ENCODE results near the gene NLRC5.
A peak's percentile ranks its signal among the peaks of the same experiment; 100 is the strongest.
"Not testable (repeated sequence)": the region's sequence is repeated elsewhere in the genome, so short reads cannot be mapped to it uniquely, and the experiment has no call there.

The NLRC5 gene

GRCh38 chr16:56964243-56965148 is 24.9 kb upstream of the NLRC5 start:
- DNase-seq (ENCODE audit: low read depth), result peak; percentile 46

- DNase-seq (ENCODE audit: low read depth), result no peak
Observed at GRCh38 chr16:56965149-56966092, 23.9 kb upstream of the NLRC5 start.

- DNase-seq (ENCODE audit: low read depth), result no peak
Observed at GRCh38 chr16:56966093-56966475, 23.3 kb upstream of the NLRC5 start.

- DNase-seq (ENCODE audit: low read depth), result no peak
Observed at GRCh38 chr16:56967733-56968132, 21.6 kb upstream of the NLRC5 start.

GRCh38 chr16:56969769-56970168 is 19.6 kb upstream of the NLRC5 start:
- no peak for DNase-seq (ENCODE audit: low read depth)

GRCh38 chr16:56970934-56971767 is 18.2 kb upstream of the NLRC5 start:
- DNase-seq (ENCODE audit: low read depth), result no peak

GRCh38 chr16:56971768-56972043 is 17.7 kb upstream of the NLRC5 start:
- no peak for DNase-seq (ENCODE audit: low read depth)

GRCh38 chr16:56972403-56973293 is 16.7 kb upstream of the NLRC5 start:
- no peak for DNase-seq (ENCODE audit: low read depth)

GRCh38 chr16:56973294-56973689 is 16.1 kb upstream of the NLRC5 start:
- DNase-seq (ENCODE audit: low read depth), result no peak

GRCh38 chr16:56973899-56974298 is 15.5 kb upstream of the NLRC5 start:
- DNase-seq (ENCODE audit: low read depth), result not testable (repeated sequence)

GRCh38 chr16:56974549-56975300 is 14.6 kb upstream of the NLRC5 start:
- DNase-seq (ENCODE audit: low read depth), result no peak

- no peak for DNase-seq (ENCODE audit: low read depth)
Observed at GRCh38 chr16:56975714-56976113, 13.6 kb upstream of the NLRC5 start.

- DNase-seq (ENCODE audit: low read depth), result no peak
Observed at GRCh38 chr16:56977216-56977615, 12.1 kb upstream of the NLRC5 start.

- no peak for DNase-seq (ENCODE audit: low read depth)
Observed at GRCh38 chr16:56977823-56978430, 11.4 kb upstream of the NLRC5 start.

GRCh38 chr16:56980201-56980535 is 9.2 kb upstream of the NLRC5 start:
- no peak for DNase-seq (ENCODE audit: low read depth)

GRCh38 chr16:56980792-56981724 is 8.3 kb upstream of the NLRC5 start:
- DNase-seq (ENCODE audit: low read depth), result no peak

- DNase-seq (ENCODE audit: low read depth), result no peak
Observed at GRCh38 chr16:56981729-56982271, 7.6 kb upstream of the NLRC5 start.

GRCh38 chr16:56982695-56983094 is 6.7 kb upstream of the NLRC5 start:
- DNase-seq (ENCODE audit: low read depth), result no peak
